MM.1S (cell line): ENCODE data around the gene C1orf146.

ENCODE experiments used
- DNase-seq: peaks from one replicate; pipeline ENCODE4 v3.0.0-alpha.2; 2015
- H2AFZ ChIP-seq: fragments of 300-600 bp; sonication (generic); 2 replicates; pipeline ENCODE4 v1.6.0; 2016; ENCODE audit warnings: antibody characterized with exemption, low read length
- H3F3A ChIP-seq: fragments of 300-600 bp; sonication (generic); 2 replicates; pipeline ENCODE4 v1.6.1; 2016; ENCODE audit warnings: mild to moderate bottlenecking, antibody characterized with exemption, low read length, moderate library complexity, mixed read lengths; ENCODE audit not compliant: insufficient read depth
- H3K27ac ChIP-seq: fragments of 300-600 bp; sonication (generic); 2 replicates; pipeline ENCODE4 v1.5.1; 2016; ENCODE audit warnings: mild to moderate bottlenecking, low read length
- H3K27me3 ChIP-seq: fragments of 300-600 bp; sonication (generic); replicated peaks from 2 replicates; pipeline ENCODE4 v1.6.0; 2016; ENCODE audit warnings: low read length; ENCODE audit not compliant: insufficient read depth
- H3K36me3 ChIP-seq: fragments of 300-600 bp; sonication (generic); replicated peaks from 2 replicates; pipeline ENCODE4 v1.6.1; 2016; ENCODE audit warnings: mild to moderate bottlenecking, low read length, mixed read lengths; ENCODE audit not compliant: insufficient read depth
- H3K4me1 ChIP-seq: fragments of 300-600 bp; sonication (generic); 2 replicates; pipeline ENCODE4 v1.6.1; 2016; ENCODE audit warnings: low read length, mixed read lengths
- H3K4me2 ChIP-seq: fragments of 300-600 bp; sonication (generic); 2 replicates; pipeline ENCODE4 v1.6.0; 2016; ENCODE audit warnings: low read depth, low read length
- H3K4me3 ChIP-seq: fragments of 300-600 bp; sonication (generic); 2 replicates; pipeline ENCODE4 v1.5.1; 2016; ENCODE audit warnings: low read length, mixed read lengths
- H3K79me2 ChIP-seq: fragments of 300-600 bp; sonication (generic); 2 replicates; pipeline ENCODE4 v1.6.1; 2016; ENCODE audit warnings: mixed run types, low read length, mixed read lengths
- H3K9ac ChIP-seq: fragments of 300-600 bp; sonication (generic); 2 replicates; pipeline ENCODE4 v1.6.1; 2016; ENCODE audit warnings: low read length, mixed read lengths
- H3K9me2 ChIP-seq: fragments of 300-600 bp; sonication (generic); replicated peaks from 2 replicates; pipeline ENCODE4 v1.6.1; 2016; ENCODE audit warnings: mild to moderate bottlenecking, low read length, mixed read lengths; ENCODE audit not compliant: insufficient read depth
- H3K9me3 ChIP-seq: fragments of 300-600 bp; sonication (generic); replicated peaks from 2 replicates; pipeline ENCODE4 v1.6.1; 2016; ENCODE audit warnings: mild to moderate bottlenecking, low read length, mixed read lengths; ENCODE audit not compliant: insufficient read depth
- H4K20me1 ChIP-seq: fragments of 300-600 bp; sonication (generic); 2 replicates; pipeline ENCODE4 v1.6.1; 2016; ENCODE audit warnings: mild to moderate bottlenecking, low read length, moderate library complexity, mixed read lengths; ENCODE audit not compliant: insufficient read depth
- CTCF ChIP-seq: fragments of 300-600 bp; sonication (generic); IDR thresholded peaks from 2 replicates; pipeline ENCODE4 v1.5.1; 2016; ENCODE audit warnings: antibody characterized with exemption, low read length, mixed read lengths
- EZH2 ChIP-seq: fragments of 300-600 bp; sonication (generic); optimal IDR thresholded peaks from 2 replicates; pipeline ENCODE3; 2017; ENCODE audit warnings: low read depth, mild to moderate bottlenecking, antibody characterized with exemption, low read length, mixed read lengths
- EZH2phosphoT487 ChIP-seq: fragments of 300-600 bp; sonication (generic); IDR thresholded peaks from 2 replicates; pipeline ENCODE4 v1.6.1; 2018; ENCODE audit warnings: antibody characterized with exemption, low read length

The C1orf146 gene

GRCh38 chr1:92184632-92185031 is 33.1 kb upstream of the C1orf146 start:
- no peaks in the 10 kb centered on the region for H3K27me3 ChIP-seq
- no peak overlapping the region for H2AFZ ChIP-seq
- no peak overlapping the region for H3K9ac ChIP-seq
- H3K4me1 ChIP-seq: 0 out of 2 replicates have a peak, but pooled peaks cover 9% of the 10 kb centered on the region
- no peak for DNase-seq
- no peaks in the 10 kb centered on the region for H3K36me3 ChIP-seq
- H3K4me2 ChIP-seq: no peak overlapping the region
- no peaks in the 10 kb centered on the region for H3F3A ChIP-seq
- no peak for TF ChIP-seq EZH2phosphoT487
- TF ChIP-seq EZH2: no peak
- TF ChIP-seq CTCF: no peak
- no peaks in the 10 kb centered on the region for H3K9me3 ChIP-seq
- H4K20me1 ChIP-seq: no peaks in the 10 kb centered on the region
- H3K4me3 ChIP-seq: no peak overlapping the region
- no peak overlapping the region for H3K27ac ChIP-seq
- H3K9me2 ChIP-seq: no peaks in the 10 kb centered on the region
- no peaks in the 10 kb centered on the region for H3K79me2 ChIP-seq

- no peak for DNase-seq
- Histone ChIP-seq H3K27ac (no peak overlapping the region), H3K9ac (no peak overlapping the region), H3K9me3 (no peaks in the 10 kb centered on the region), H3K9me2 (no peaks in the 10 kb centered on the region), H3K36me3 (no peaks in the 10 kb centered on the region), H3F3A (no peaks in the 10 kb centered on the region), H2AFZ (no peak overlapping the region), H3K27me3 (no peaks in the 10 kb centered on the region), H3K4me3 (no peak overlapping the region), H3K4me2 (no peak overlapping the region), H4K20me1 (no peaks in the 10 kb centered on the region), H3K4me1 (0 out of 2 replicates have a peak, but pooled peaks cover 7% of the 10 kb centered on the region), H3K79me2 (no peaks in the 10 kb centered on the region)
- no peak for TF ChIP-seq EZH2phosphoT487
- no peak for TF ChIP-seq EZH2
- no peak for TF ChIP-seq CTCF
These were observed 31.6 kb upstream of the C1orf146 start for GRCh38 chr1:92186081-92186480.

- no peak for TF ChIP-seq EZH2
- TF ChIP-seq EZH2phosphoT487: no peak
- TF ChIP-seq CTCF: no peak
- no peak overlapping the region for H3K4me3 ChIP-seq
- no peaks in the 10 kb centered on the region for H3K4me1 ChIP-seq
- no peaks in the 10 kb centered on the region for H3F3A ChIP-seq
- H3K36me3 ChIP-seq: no peaks in the 10 kb centered on the region
- no peaks in the 10 kb centered on the region for H3K9me2 ChIP-seq
- H3K27me3 ChIP-seq: no peaks in the 10 kb centered on the region
- H3K79me2 ChIP-seq: no peaks in the 10 kb centered on the region
- no peak overlapping the region for H3K27ac ChIP-seq
- H3K9me3 ChIP-seq: no peaks in the 10 kb centered on the region
- DNase-seq: no peak
- no peak overlapping the region for H3K9ac ChIP-seq
- H2AFZ ChIP-seq: no peak overlapping the region
- no peaks in the 10 kb centered on the region for H4K20me1 ChIP-seq
- H3K4me2 ChIP-seq: no peak overlapping the region
These were observed 29.1 kb upstream of the C1orf146 start for GRCh38 chr1:92188436-92189255.
